HEK293T (cell line): ENCODE measurements around the gene PYGO2.

ENCODE experiments used
- ARNT ChIP-seq: fragments of 450-650 bp; IDR thresholded peaks from 2 replicates; pipeline ENCODE4 v1.6.1; 2017; ENCODE audit warnings: mild to moderate bottlenecking
- CTBP1 ChIP-seq: fragments of 450-650 bp; IDR thresholded peaks from 2 replicates; pipeline ENCODE4 v1.6.1; 2016; ENCODE audit warnings: borderline replicate concordance
- ELF4 ChIP-seq: fragments of 450-650 bp; IDR thresholded peaks from 2 replicates; pipeline ENCODE4 v1.6.1; 2017; ENCODE audit warnings: antibody characterized with exemption
- FOXA1 ChIP-seq: fragments of 450-650 bp; IDR thresholded peaks from 2 replicates; pipeline ENCODE4 v1.6.1; 2016; ENCODE audit warnings: mild to moderate bottlenecking
- FOXK2 ChIP-seq: fragments of 450-650 bp; IDR thresholded peaks from 2 replicates; pipeline ENCODE4 v1.6.1; 2016; ENCODE audit warnings: mild to moderate bottlenecking
- FOXM1 ChIP-seq: fragments of 450-650 bp; IDR thresholded peaks from 2 replicates; pipeline ENCODE4 v1.6.1; 2017; ENCODE audit warnings: mild to moderate bottlenecking, borderline replicate concordance
- L3MBTL2 ChIP-seq: fragments of 450-650 bp; conservative IDR thresholded peaks from 2 replicates; pipeline ENCODE4 v1.6.1; 2016; ENCODE audit warnings: mild to moderate bottlenecking
- LEF1 ChIP-seq: fragments of 450-650 bp; IDR thresholded peaks from 2 replicates; pipeline ENCODE4 v1.6.1; 2017; ENCODE audit warnings: mild to moderate bottlenecking, borderline replicate concordance
- NFRKB ChIP-seq: fragments of 450-650 bp; IDR thresholded peaks from 2 replicates; pipeline ENCODE4 v1.6.1; 2016; ENCODE audit warnings: mild to moderate bottlenecking, moderate library complexity
- SP1 ChIP-seq: fragments of 450-650 bp; IDR thresholded peaks from 2 replicates; pipeline ENCODE4 v1.6.1; 2017
- SUZ12 ChIP-seq: fragments of 450-650 bp; IDR thresholded peaks from 2 replicates; pipeline ENCODE4 v1.6.1; 2016; ENCODE audit warnings: mild to moderate bottlenecking
- TARDBP ChIP-seq: fragments of 450-650 bp; IDR thresholded peaks from 2 replicates; pipeline ENCODE4 v1.6.1; 2016
- ZNF384 ChIP-seq: fragments of 450-650 bp; IDR thresholded peaks from 2 replicates; pipeline ENCODE4 v1.6.1; 2016

- TF ChIP-seq L3MBTL2: 0 out of 2 replicates have a peak, but pooled peaks have one; percentile 41
- TF ChIP-seq CTBP1: no peak
- no peak for TF ChIP-seq FOXA1
- TF ChIP-seq FOXK2: no peak
- peak; percentile 66; the same call in 1 of the 2 replicates for TF ChIP-seq LEF1
- no peak for TF ChIP-seq SP1
- no peak for TF ChIP-seq SUZ12
- no peak for TF ChIP-seq NFRKB
- no peak for TF ChIP-seq ZNF384
- no peak for TF ChIP-seq TARDBP
- peak; percentile 43; the same call in 1 of the 2 replicates for TF ChIP-seq ELF4
- TF ChIP-seq ARNT: 0 out of 2 replicates have a peak, but pooled peaks have one; percentile 34
- peak; percentile 70; the same call in 1 of the 2 replicates for TF ChIP-seq FOXM1
Observed at GRCh38 chr1:154961207-154962155, at the start of gene PYGO2.
